HepG2 (cell line): Measurements from ENCODE around the gene CELSR2. TPM values are rescaled to one million over a fixed set of nuclear protein-coding genes. Genes with fewer than 3 reads are reported as not detected.

Experiments used
- AKAP8 ChIP-seq: sonication (generic); formaldehyde crosslinking; IDR thresholded peaks from 2 replicates; pipeline ENCODE4 v1.5.1; 2020; ENCODE audit warnings: mild to moderate bottlenecking, missing genetic modification reagents
- ATF3 ChIP-seq: sonication (generic); formaldehyde crosslinking; IDR thresholded peaks from 2 replicates; pipeline ENCODE4 v1.4.0; 2020; ENCODE audit warnings: missing genetic modification reagents
- EZH2 ChIP-seq: conservative IDR thresholded peaks from 2 replicates; pipeline ENCODE4 v1.6.1; 2012; ENCODE audit warnings: mild to moderate bottlenecking, low read depth, low read length, moderate library complexity
- GABPA ChIP-seq, 2 experiments: IDR thresholded peaks; 2 replicates each; pipeline ENCODE4 v1.6.1; 2011 to 2016; ENCODE audit warnings: low read depth in 2 of 2, low read length in 1 of 2, missing biosample characterization in 1 of 2, missing genetic modification characterization in 1 of 2
- GRHL1 ChIP-seq: sonication (generic); formaldehyde crosslinking; conservative IDR thresholded peaks from 2 replicates; pipeline ENCODE4 v1.8.0; 2022; ENCODE audit warnings: missing genetic modification reagents
- HOXA7 ChIP-seq: sonication (generic); formaldehyde crosslinking; IDR thresholded peaks from 2 replicates; pipeline ENCODE4 v1.8.1; 2022; ENCODE audit warnings: mild to moderate bottlenecking, missing genetic modification reagents, moderate library complexity
- MAFK ChIP-seq, 2 experiments: IDR thresholded peaks in 1 of 2; conservative IDR thresholded peaks in 1 of 2; 2 replicates each; pipeline ENCODE4 v1.6.1; 2011; ENCODE audit warnings: improper control_type of control experiment in 2 of 2, low read length in 2 of 2
- MATR3 ChIP-seq: sonication (generic); formaldehyde crosslinking; IDR thresholded peaks from 2 replicates; pipeline ENCODE4 v1.4.0; 2020; ENCODE audit warnings: missing genetic modification reagents
- MIXL1 ChIP-seq: IDR thresholded peaks from 2 replicates; pipeline ENCODE4 v1.6.1; 2016
- NFIC ChIP-seq: IDR thresholded peaks from 2 replicates; pipeline ENCODE4 v1.6.1; 2012; ENCODE audit warnings: mild to moderate bottlenecking, low read length, inconsistent platforms
- NR1H2 ChIP-seq: sonication (generic); formaldehyde crosslinking; IDR thresholded peaks from 2 replicates; pipeline ENCODE4 v1.8.1; 2022; ENCODE audit warnings: low read depth, missing genetic modification reagents, borderline replicate concordance
- RARA ChIP-seq: IDR thresholded peaks from 2 replicates; pipeline ENCODE4 v1.6.1; 2016; ENCODE audit warnings: missing genetic modification reagents, missing compliant biosample characterization
- SETDB1 ChIP-seq: sonication (generic); formaldehyde crosslinking; IDR thresholded peaks from 2 replicates; pipeline ENCODE4 v1.5.1; 2020; ENCODE audit warnings: missing genetic modification reagents, mild to moderate bottlenecking, borderline replicate concordance
- SP140L ChIP-seq: sonication (generic); formaldehyde crosslinking; IDR thresholded peaks from 2 replicates; pipeline ENCODE4 v1.4.0; 2020; ENCODE audit warnings: missing genetic modification reagents, borderline replicate concordance
- STAT6 ChIP-seq: sonication (generic); formaldehyde crosslinking; IDR thresholded peaks from 2 replicates; pipeline ENCODE4 v1.4.0; 2020; ENCODE audit warnings: missing genetic modification reagents, mild to moderate bottlenecking, borderline replicate concordance
- THYN1 ChIP-seq: sonication (generic); formaldehyde crosslinking; IDR thresholded peaks from 2 replicates; pipeline ENCODE4 v1.8.1; 2023; ENCODE audit warnings: low read depth, mild to moderate bottlenecking, moderate library complexity, missing genetic modification reagents, borderline replicate concordance
- TOPORS ChIP-seq: sonication (generic); formaldehyde crosslinking; IDR thresholded peaks from 2 replicates; pipeline ENCODE4 v1.8.0; 2023; ENCODE audit warnings: mild to moderate bottlenecking, missing genetic modification reagents
- U2AF1 ChIP-seq: fragments of 200-400 bp; formaldehyde crosslinking; optimal IDR thresholded peaks from 2 replicates; pipeline ENCODE3; 2017; ENCODE audit warnings: mild to moderate bottlenecking, low read depth, low read length
- ZNF124 ChIP-seq: sonication (generic); formaldehyde crosslinking; IDR thresholded peaks from 2 replicates; pipeline ENCODE4 v1.4.0; 2020; ENCODE audit warnings: missing genetic modification reagents
- ZNF205 ChIP-seq: IDR thresholded peaks from 2 replicates; pipeline ENCODE4 v1.6.1; 2018; ENCODE audit warnings: missing biosample characterization, missing genetic modification reagents
- ZNF296 ChIP-seq: sonication (generic); formaldehyde crosslinking; conservative IDR thresholded peaks from 2 replicates; pipeline ENCODE4 v1.5.0; 2020; ENCODE audit warnings: mild to moderate bottlenecking, missing genetic modification reagents
- ZNF501 ChIP-seq: sonication (generic); formaldehyde crosslinking; IDR thresholded peaks from 2 replicates; pipeline ENCODE4 v1.5.1; 2020; ENCODE audit warnings: mild to moderate bottlenecking, moderate library complexity, missing genetic modification reagents
- ZNF576 ChIP-seq: sonication (generic); formaldehyde crosslinking; IDR thresholded peaks from 2 replicates; pipeline ENCODE4 v1.4.0; 2020; ENCODE audit warnings: mild to moderate bottlenecking, missing genetic modification reagents
- ZNF772 ChIP-seq: sonication (generic); formaldehyde crosslinking; IDR thresholded peaks from 2 replicates; pipeline ENCODE4 v1.5.0; 2020; ENCODE audit warnings: mild to moderate bottlenecking, missing genetic modification reagents
- ZNF781 ChIP-seq: sonication (generic); formaldehyde crosslinking; IDR thresholded peaks from 2 replicates; pipeline ENCODE4 v1.5.1; 2020; ENCODE audit warnings: borderline replicate concordance, mild to moderate bottlenecking, missing genetic modification reagents; ENCODE audit errors: not compliant biosample characterization
- ZNF883 ChIP-seq: sonication (generic); formaldehyde crosslinking; IDR thresholded peaks from 2 replicates; pipeline ENCODE4 v1.5.1; 2020; ENCODE audit warnings: mild to moderate bottlenecking, missing genetic modification reagents; ENCODE audit errors: not compliant biosample characterization
- polyA plus RNA-seq, 8 experiments: library from polyadenylated mRNA; depleted of rRNA in 3 of 8; stranded (reverse) in 7 of 8; unstranded in 1 of 8; fragments of >200 nt; fragmentation: Illumina TruSeq in 4 of 8; extraction: Trizol in 4 of 8; gene quantifications; 2 replicates each; pipeline versions ENCODE4 v1.2.1 to v1.2.3, GENCODE V29; 2011 to 2016; ENCODE audit warnings: low read depth in 4 of 8, missing spikeins in 1 of 8, mixed read lengths in 1 of 8; ENCODE audit not compliant: insufficient read depth in 1 of 8
- total RNA-seq, 5 experiments: library from RNA; depleted of rRNA; stranded (reverse); fragments of >200 nt; fragmentation: Illumina TruSeq; extraction: Trizol; gene quantifications; 2 replicates each; pipeline ENCODE4 v1.2.3, GENCODE V29; 2016; ENCODE audit warnings: low read depth in 1 of 5

The CELSR2 gene
- total and polyA plus RNA-seq, 2 of the 13 experiments (the other 11 are each of a cell fraction or from before 2014, with no cell fraction given) = 4.0 to 6.6 TPM

- no peak for TF ChIP-seq ATF3
- no peak for TF ChIP-seq SETDB1
- TF ChIP-seq MATR3 (CRISPR knock-in tag) = no peak
- no peak for TF ChIP-seq THYN1 (CRISPR knock-in tag)
- TF ChIP-seq MIXL1 (CRISPR knock-in tag) = peak; percentile 78
- TF ChIP-seq EZH2 = no peak
- no peak for TF ChIP-seq HOXA7 (CRISPR knock-in tag)
- TF ChIP-seq ZNF576 (CRISPR knock-in tag) = no peak
- TF ChIP-seq GABPA (IDR thresholded peaks at IDR 0.05; ENCODE audit: low read depth, low read length) = no peak
- TF ChIP-seq GABPA (CRISPR knock-in tag; IDR thresholded peaks at IDR 0.05; ENCODE audit: low read depth) = no peak
- no peak for TF ChIP-seq SP140L (CRISPR knock-in tag)
- no peak for TF ChIP-seq U2AF1
- peak; percentile 41; the same call in 1 of the 2 replicates for TF ChIP-seq RARA (CRISPR knock-in tag)
- 0 out of 2 replicates have a peak, but pooled peaks have one; percentile 89 for TF ChIP-seq ZNF501 (CRISPR knock-in tag)
- peak; percentile 89; the same call in 1 of the 2 replicates for TF ChIP-seq ZNF772 (CRISPR knock-in tag)
- peak; percentile 100 for TF ChIP-seq ZNF296 (CRISPR knock-in tag)
- peak; percentile 83; the same call in 1 of the 2 replicates for TF ChIP-seq ZNF124 (CRISPR knock-in tag)
- no peak for TF ChIP-seq NFIC
- TF ChIP-seq ZNF883 (CRISPR knock-in tag) = peak; percentile 38
- TF ChIP-seq STAT6 = no peak
- no peak for TF ChIP-seq GRHL1 (CRISPR knock-in tag)
- TF ChIP-seq NR1H2 = no peak
- TF ChIP-seq TOPORS (CRISPR knock-in tag) = peak; percentile 86
- TF ChIP-seq ZNF781 = no peak
- peak; percentile 87 for TF ChIP-seq AKAP8
- peak; percentile 76; the same call in 1 of the 2 replicates for TF ChIP-seq ZNF205 (CRISPR knock-in tag)
- TF ChIP-seq MAFK (conservative IDR thresholded peaks at IDR 0.05 in 1 of 2, IDR thresholded peaks at IDR 0.05 in 1 of 2; ENCODE audit: low read length in 2 of 2) = no peak
These were observed 14.4 kb downstream of the CELSR2 start (continued) for GRCh38 chr1:109263597-109264378.
